GM12878 (cell line): Measurements from ENCODE around the gene OR7D2. TPM values are rescaled to one million over a fixed set of nuclear protein-coding genes. Genes with fewer than 3 reads are reported as not detected.

Source experiments
- ATAC-seq: fragments of 200-7000 bp; cut with Tn5 transposase; 3 replicates; pipeline ENCODE4 v1.9.1; 2020; ENCODE audit warnings: mild to moderate bottlenecking, moderate library complexity
- Bru-seq: library from RNA; stranded (reverse); fragments of 400-500 nt; gene quantifications from one replicate; lab custom pipeline; 2021; lab: Mats Ljungman, UMichigan
- BruChase-seq, 2 experiments: library from RNA; stranded (reverse); fragments of 400-500 nt; gene quantifications; one replicate each; lab custom pipeline; 2021; lab: Mats Ljungman, UMichigan
- BruUV-seq: library from RNA; stranded (reverse); fragments of 400-500 nt; replicated peaks from 2 replicates; lab custom pipeline; 2021; lab: Mats Ljungman, UMichigan
- CTCF ChIA-PET: fragments of 300-600 bp; sonication (Branson Sonifier 250); formaldehyde crosslinking; extraction: SDS; loops from one replicate; lab custom pipeline; 2021; ENCODE audit warnings: inconsistent platforms; lab: Yijun Ruan, JAX
- POLR2A ChIA-PET: fragments of 350-600 bp; formaldehyde crosslinking; extraction: SDS; loops from one replicate; lab custom pipeline; 2021; ENCODE audit warnings: inconsistent platforms; lab: Charles Lee
- RAD21 ChIA-PET: fragments of 300-600 bp; sonication (Branson Sonifier 250); formaldehyde crosslinking; loops from one replicate; lab custom pipeline; 2023; ENCODE audit warnings: antibody characterized with exemption; ENCODE audit not compliant: unreplicated experiment; lab: Charles Lee
- SMC1A ChIA-PET: fragments of 300-600 bp; sonication (Branson Sonifier 250); formaldehyde crosslinking; loops from one replicate; lab custom pipeline; 2023; ENCODE audit not compliant: unreplicated experiment, uncharacterized antibody; lab: Charles Lee
- DNase-seq: peaks from one replicate; pipeline ENCODE4 v3.0.0-alpha.2; 2011; ENCODE audit warnings: low read depth, low spot score
- FAIRE-seq: peaks from 3 replicates; lab custom pipeline; 2011; peaks lifted over from hg19 to GRCh38; lab: Jason Lieb, UNC
- H2AFZ ChIP-seq: 2 replicates; pipeline ENCODE4 v1.6.0; 2011; ENCODE audit warnings: low read depth, low read length, control low read depth; ENCODE audit not compliant: control insufficient read depth
- H3K27ac ChIP-seq: 2 replicates; pipeline ENCODE4 v1.5.1; 2011; ENCODE audit warnings: control low read depth; ENCODE audit not compliant: control insufficient read depth, insufficient read depth
- H3K27me3 ChIP-seq, 2 experiments: replicated peaks in 1 of 2; 2 replicates each; pipeline versions ENCODE4 v1.6.0 to v1.6.1; 2011; ENCODE audit warnings: low read length in 1 of 2; ENCODE audit not compliant: control insufficient read depth in 2 of 2, insufficient read depth in 2 of 2
- H3K36me3 ChIP-seq, 2 experiments: 2 replicates each; pipeline ENCODE4 v1.5.1; 2011; ENCODE audit warnings: low read length in 1 of 2; ENCODE audit not compliant: control insufficient read depth in 2 of 2, insufficient read depth in 2 of 2
- H3K4me1 ChIP-seq: 2 replicates; pipeline ENCODE4 v1.6.1; 2011; ENCODE audit warnings: mild to moderate bottlenecking, low read length, moderate library complexity, mixed read lengths; ENCODE audit not compliant: control insufficient read depth, insufficient read depth
- H3K4me2 ChIP-seq: 2 replicates; pipeline ENCODE4 v1.6.0; 2011; ENCODE audit warnings: control low read depth; ENCODE audit not compliant: control insufficient read depth, insufficient read depth
- H3K4me3 ChIP-seq: fragments of 200-600 bp; sonication (generic); 2 replicates; pipeline ENCODE4 v1.5.1; 2016
- H3K79me2 ChIP-seq: 2 replicates; pipeline ENCODE4 v1.6.0; 2011; ENCODE audit warnings: low read length; ENCODE audit not compliant: control insufficient read depth, insufficient read depth
- H3K9ac ChIP-seq: 2 replicates; pipeline ENCODE4 v1.8.0; 2011; ENCODE audit warnings: low read length, control low read depth, mixed read lengths; ENCODE audit not compliant: control insufficient read depth, insufficient read depth
- H3K9me3 ChIP-seq: replicated peaks from 3 replicates; pipeline ENCODE4 v1.5.1; 2011; ENCODE audit warnings: mild to moderate bottlenecking, low read length; ENCODE audit not compliant: control insufficient read depth, insufficient read depth
- H4K20me1 ChIP-seq: 2 replicates; pipeline ENCODE4 v1.6.0; 2011; ENCODE audit not compliant: control insufficient read depth, insufficient read depth
- ATF7 ChIP-seq: fragments of 450-650 bp; IDR thresholded peaks from 2 replicates; pipeline ENCODE4 v1.6.1; 2016; ENCODE audit warnings: low read depth, mild to moderate bottlenecking
- CREB1 ChIP-seq: IDR thresholded peaks from 2 replicates; pipeline ENCODE4 v1.6.1; 2012; ENCODE audit warnings: low read depth, mild to moderate bottlenecking, inconsistent platforms
- E4F1 ChIP-seq: fragments of 450-650 bp; IDR thresholded peaks from 2 replicates; pipeline ENCODE4 v1.6.1; 2018; ENCODE audit warnings: borderline replicate concordance, mild to moderate bottlenecking; ENCODE audit not compliant: partially characterized antibody
- EP300 ChIP-seq, 2 experiments: fragments of 150-350 bp in 1 of 2; IDR thresholded peaks; 2 replicates each; pipeline ENCODE4 v1.6.1; 2011 to 2012; ENCODE audit warnings: low read depth in 2 of 2, low read length in 2 of 2, borderline replicate concordance in 1 of 2, improper control_type of control experiment in 1 of 2, inconsistent platforms in 1 of 2; ENCODE audit not compliant: control insufficient read depth in 1 of 2
- FOS ChIP-seq: IDR thresholded peaks from 3 replicates; pipeline ENCODE4 v1.6.1; 2011; ENCODE audit warnings: borderline replicate concordance; ENCODE audit not compliant: insufficient read length; ENCODE audit errors: extremely low read depth
- IRF3 ChIP-seq: fragments of 450-650 bp; IDR thresholded peaks from 2 replicates; pipeline ENCODE4 v1.6.1; 2014; ENCODE audit warnings: mild to moderate bottlenecking
- MEF2B ChIP-seq: fragments of 450-650 bp; IDR thresholded peaks from 2 replicates; pipeline ENCODE4 v1.6.1; 2018; ENCODE audit warnings: mild to moderate bottlenecking, moderate library complexity; ENCODE audit not compliant: partially characterized antibody, poor library complexity, severe bottlenecking
- NFXL1 ChIP-seq: fragments of 450-650 bp; IDR thresholded peaks from 2 replicates; pipeline ENCODE4 v1.6.1; 2017; ENCODE audit warnings: antibody characterized with exemption, mild to moderate bottlenecking, borderline replicate concordance
- NR2C2 ChIP-seq: IDR thresholded peaks from 2 replicates; pipeline ENCODE4 v1.6.1; 2011; ENCODE audit warnings: borderline replicate concordance, low read depth; ENCODE audit not compliant: control insufficient read depth, insufficient read length
- RUNX3 ChIP-seq: IDR thresholded peaks from 2 replicates; pipeline ENCODE4 v1.6.1; 2012; ENCODE audit warnings: low read length, inconsistent platforms
- SIX5 ChIP-seq: IDR thresholded peaks from 2 replicates; pipeline ENCODE4 v1.6.1; 2011; ENCODE audit warnings: mild to moderate bottlenecking, low read depth, low read length, moderate library complexity; ENCODE audit not compliant: severe bottlenecking
- SREBF1 ChIP-seq: IDR thresholded peaks from 2 replicates; pipeline ENCODE4 v1.6.1; 2012; ENCODE audit warnings: mild to moderate bottlenecking, low read length
- SUPT20H ChIP-seq: IDR thresholded peaks from 2 replicates; pipeline ENCODE4 v1.6.1; 2011; ENCODE audit warnings: low read depth, mild to moderate bottlenecking, low read length, moderate library complexity, borderline replicate concordance; ENCODE audit not compliant: control insufficient read depth
- WGBS: methylation state at CpG from one replicate; pipeline ENCODE4 v1.1.6; 2016; ENCODE audit warnings: low lambda C conversion rate; ENCODE audit not compliant: insufficient replicate concordance, insufficient coverage; ENCODE audit errors: missing lambda C conversion rate; 5-methylcytosine and 5-hydroxymethylcytosine counted together
- in situ Hi-C: fragments of 300-500 bp; cut with MboI; formaldehyde crosslinking; loops from 9 replicates; pipeline ENCODE4 v1.14.3; 2018; ENCODE audit warnings: mixed read lengths
- intact Hi-C: fragments of 100-400 bp; cut with micrococcal nuclease; formaldehyde crosslinking; loops from one replicate; pipeline ENCODE4 v1.14.2; 2022; ENCODE audit not compliant: unreplicated experiment
- long read RNA-seq, 2 experiments: library from polyadenylated mRNA; unstranded; transcript quantifications; one replicate each; pipeline ENCODE4 v2.0.0, GENCODE V29; 2019 to 2020
- polyA minus RNA-seq, 3 experiments: library from RNA; depleted of rRNA, polyadenylated mRNA; stranded (reverse); fragments of >200 nt; gene quantifications; 2 replicates each; pipeline ENCODE4 v1.2.3, GENCODE V29; 2011
- polyA plus RNA-seq, 11 experiments: library from polyadenylated mRNA; depleted of rRNA in 4 of 11; unstranded in 6 of 11; stranded (reverse) in 5 of 11; fragments of >200 nt; fragmentation: Nextera tagmentation in 4 of 11; fragmentation: Illumina TruSeq in 1 of 11; extraction: Ambion mirVana in 4 of 11; extraction: Trizol in 1 of 11; gene quantifications; 1 replicate in 1 of 11; 2 replicates in 10 of 11; pipeline versions ENCODE4 v1.2.1 to v1.2.3, GENCODE V29; 2011 to 2016; ENCODE audit warnings: inconsistent platforms in 2 of 11, missing spikeins in 2 of 11, low read depth in 1 of 11
- total RNA-seq, 4 experiments: library from RNA; depleted of rRNA in 3 of 4; stranded (reverse); fragments of >200 nt in 3 of 4; fragmentation: Illumina TruSeq in 1 of 4; extraction: Trizol in 1 of 4; gene quantifications; 2 replicates each; pipeline versions ENCODE4 v1.2.1 to v1.2.3, GENCODE V29; 2013 to 2021
- TF ChIP-seq, protein P1 (sequence below): IDR thresholded peaks from 2 replicates; pipeline ENCODE4 v1.6.1; 2012; ENCODE audit warnings: low read depth, low read length, improper control_type of control experiment

Gene OR7D2
- 0.10 TPM in 1 of 2 replicates, not detected in the other for total RNA-seq (2013; cell fraction: nucleolus; rRNA removed)
- total RNA-seq (2014; rRNA removed) (0.05 TPM in 1 of 2 replicates, not detected in the other), total RNA-seq (2014; rRNA removed; fragmentation: Illumina TruSeq; extraction: Trizol) (not detected in 2 replicates), total RNA-seq (2021) (not detected in 2 replicates), polyA plus RNA-seq (2011; rRNA removed) (0.04 and 0.09 TPM in 2 replicates), polyA plus RNA-seq (2014; fragmentation: Illumina TruSeq; extraction: Trizol) (not detected in 2 replicates), polyA plus RNA-seq (2014; fragmentation: Nextera tagmentation; extraction: Ambion mirVana) (not detected), polyA plus RNA-seq (2014; rRNA removed) (not detected in 2 replicates), polyA plus RNA-seq (2016; fragmentation: Nextera tagmentation; extraction: Ambion mirVana) (not detected), polyA minus RNA-seq (2011; rRNA and poly(A)+ RNA removed) (not detected in 2 replicates), Bru-seq, nascent RNA (percentile 21 among the genes with signal in this experiment), BruChase-seq, experiment 1, labeled RNA remaining after a 6-hour chase (percentile 19 among the genes with signal in this experiment), BruChase-seq, experiment 2, labeled RNA remaining after a 2-hour chase (percentile 26 among the genes with signal in this experiment)
- not detected for polyA plus RNA-seq (2011; ENCODE audit: low read depth)
- polyA plus RNA-seq (2011; cell fraction: cytosol; rRNA removed), result 0.03 TPM in 2 replicates
- polyA plus RNA-seq (2011; cell fraction: nucleus; rRNA removed), result 0.06 TPM in 1 of 2 replicates, not detected in the other
- polyA plus RNA-seq (2012), result 0.06 TPM in 1 of 2 replicates, not detected in the other
- polyA minus RNA-seq (2011; cell fraction: cytosol; rRNA and poly(A)+ RNA removed), result not detected in 2 replicates
- not detected in 2 replicates for polyA minus RNA-seq (2011; cell fraction: nucleus; rRNA and poly(A)+ RNA removed)
- long read RNA-seq, experiment 1, result 0 reads
- long read RNA-seq, experiment 2, result 0 reads

GRCh38 chr19:9178901-9179300 lies at the start of gene OR7D2:
Gene OR7D2 (plus strand): TSS chr19:9178979. CDS start chr19:9185782, 6,803 bp downstream.
- in situ Hi-C loops (no loop called here), intact Hi-C loops (no loop called here)
- BruUV-seq, result no TSS peak
- H3K27me3 ChIP-seq, result no peaks in the 10 kb centered on the region
- RAD21 ChIA-PET, result no interaction called here
- POLR2A ChIA-PET, result no interaction called here
- no peak within 1 kb of the TSS for H3K9ac ChIP-seq
- no peaks in the 10 kb centered on the region for H3K79me2 ChIP-seq
- H3K9me3 ChIP-seq, result no peaks in the 10 kb centered on the region; the same call in 2 of the 3 replicates
- CTCF ChIA-PET, result no interaction called here
- 4% methylated on average over 4 of the region's 4 CpGs for WGBS
- no peak for TF ChIP-seq SREBF1
- no peak for TF ChIP-seq ATF7
- TF ChIP-seq IRF3, result no peak
- no peak for TF ChIP-seq NFXL1
- no peak for TF ChIP-seq EP300 (IDR thresholded peaks at IDR 0.05; ENCODE audit: borderline replicate concordance in 1 of 2, control insufficient read depth in 1 of 2, low read depth in 2 of 2, low read length in 2 of 2)
- TF ChIP-seq NR2C2, result no peak
- TF ChIP-seq MEF2B, result no peak
- TF ChIP-seq FOS, result no peak
- TF ChIP-seq, protein P1, sequence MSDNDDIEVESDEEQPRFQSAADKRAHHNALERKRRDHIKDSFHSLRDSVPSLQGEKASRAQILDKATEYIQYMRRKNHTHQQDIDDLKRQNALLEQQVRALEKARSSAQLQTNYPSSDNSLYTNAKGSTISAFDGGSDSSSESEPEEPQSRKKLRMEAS, result no peak
- no peak for TF ChIP-seq SUPT20H
- TF ChIP-seq CREB1, result no peak
- no peak for TF ChIP-seq RUNX3
- TF ChIP-seq SIX5, result no peak
- TF ChIP-seq E4F1, result no peak
- no peak within 1 kb of the TSS for H3K4me2 ChIP-seq
- SMC1A ChIA-PET, result no interaction called here
- no peak for DNase-seq
- H3K27ac ChIP-seq, result no peak within 1 kb of the TSS
- H3K36me3 ChIP-seq, result no peaks in the 10 kb centered on the region
- H4K20me1 ChIP-seq, result no peaks in the 10 kb centered on the region
- H3K4me3 ChIP-seq, result no peak within 1 kb of the TSS
- H3K4me1 ChIP-seq, result no peaks in the 10 kb centered on the region
- no peak within 1 kb of the TSS for H2AFZ ChIP-seq
- no peak for FAIRE-seq
- no peak for ATAC-seq
